ENCODE results near the gene SBK2. TPM values are rescaled to one million over a fixed set of nuclear protein-coding genes. Genes with fewer than 3 reads are reported as not detected.
A peak's percentile ranks its signal among the peaks of the same experiment; 100 is the strongest.
"Not testable (repeated sequence)": the region's sequence is repeated elsewhere in the genome, so short reads cannot be mapped to it uniquely, and the experiment has no call there.

Gene SBK2
- polyA plus RNA-seq (2013, experiment 1 of 2), result 1.2 TPM
- 1.6 TPM for polyA plus RNA-seq (2013, experiment 2 of 2)

DNA sequence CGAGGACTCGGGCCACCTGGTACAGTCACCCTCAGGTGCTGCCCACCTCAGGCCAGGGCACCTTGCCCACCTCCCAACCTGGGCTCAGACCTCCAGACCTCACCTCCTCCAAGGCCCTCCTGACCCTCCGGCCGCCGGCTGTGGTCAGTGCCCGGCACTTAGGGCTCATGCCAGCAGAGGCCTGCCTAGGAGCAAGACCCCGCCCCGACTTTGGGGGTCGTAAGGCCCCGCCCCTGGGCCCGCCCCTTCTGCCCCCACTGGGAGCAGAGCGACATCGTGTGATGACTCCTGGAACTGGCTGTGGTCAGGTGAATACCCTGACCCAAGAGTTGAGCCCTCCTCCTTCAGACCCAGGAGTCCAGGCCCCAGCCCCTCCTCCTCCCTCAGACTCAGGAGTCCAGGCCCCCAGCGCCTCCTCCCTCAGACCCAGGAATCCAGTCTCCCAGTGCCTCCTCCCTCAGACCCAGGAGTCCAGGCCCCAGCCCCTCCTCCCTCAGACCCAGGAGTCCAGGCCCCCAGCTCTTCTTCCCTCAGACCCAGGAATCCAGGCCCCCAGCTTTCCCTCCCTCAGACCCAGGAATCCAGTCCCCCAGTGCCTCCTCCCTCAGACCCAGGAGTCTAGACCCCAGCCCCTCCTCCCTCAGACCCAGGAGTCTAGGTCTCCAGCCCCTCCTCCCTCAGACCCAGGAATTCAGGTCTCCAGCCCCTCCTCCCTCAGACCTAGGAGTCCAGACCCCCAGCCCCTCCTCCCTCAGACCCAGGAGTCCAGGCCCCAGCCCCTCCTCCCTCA lies at the start of gene SBK2:
TSS of gene SBK2 (minus strand) at position 183 of the 790 bp plus-strand sequence. CDS start 839 bp downstream, outside the sequence.
- WGBS, result 27% methylated on average over 14 of the region's 14 CpGs
- Histone ChIP-seq H3K9ac (ENCODE audit: low read depth, low read length) (no peak within 1 kb of the TSS; the same call in 1 of the 2 replicates), H3K4me3 (ENCODE audit: low read length) (peak within 1 kb of the TSS; percentile 48), H3K9me3 (ENCODE audit: insufficient read depth, low read depth, low read length) (no peaks in the 10 kb centered on the region), H3K27ac (ENCODE audit: low read depth, low read length) (peak within 1 kb of the TSS; percentile 89; the same call in 1 of the 2 replicates), H3K4me1 (ENCODE audit: insufficient read depth, low read length) (peaks cover 6% of the 10 kb centered on the region; the same call in 1 of the 2 replicates), H3K27me3 (ENCODE audit: insufficient read depth, low read length) (no peaks in the 10 kb centered on the region), H3K36me3 (ENCODE audit: insufficient read depth, low read length) (no peaks in the 10 kb centered on the region)

DNA sequence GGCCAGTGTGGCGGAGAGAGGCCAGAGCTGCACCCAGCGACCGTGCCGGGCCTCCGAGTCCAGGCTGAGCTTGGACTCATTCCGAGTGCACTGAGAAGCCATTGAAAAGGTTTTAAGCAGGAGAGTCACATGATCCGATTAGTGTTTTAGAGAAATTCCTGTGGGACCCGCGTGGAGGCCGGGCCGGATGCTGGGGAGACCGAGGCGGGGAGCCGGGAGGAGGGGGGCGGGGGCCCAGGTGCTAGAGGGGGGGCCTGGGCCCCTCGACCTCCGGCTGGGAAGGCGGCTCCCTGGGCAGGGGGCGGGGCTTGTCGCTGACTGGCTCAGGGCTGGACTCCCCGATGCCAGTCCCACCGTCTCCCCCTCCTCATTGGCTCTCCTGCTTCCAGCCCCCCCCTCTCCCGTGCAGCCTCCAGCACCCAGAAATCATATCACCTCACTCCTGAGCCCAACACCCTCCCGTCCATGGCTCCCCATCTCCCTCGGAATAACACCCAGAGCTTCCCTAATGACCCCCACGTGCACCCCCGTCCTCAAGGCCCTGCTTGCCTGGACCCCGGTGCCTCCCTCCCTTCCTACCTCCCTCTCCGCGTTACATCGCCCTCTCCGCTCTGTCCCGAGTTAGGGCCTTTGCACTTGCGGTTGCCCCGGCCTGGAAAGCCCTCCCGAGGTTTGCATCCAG lies 48.9 kb upstream of the SBK2 start:
- H3K27me3 ChIP-seq (ENCODE audit: insufficient read depth, low read length), result no peaks in the 10 kb centered on the region
- H3K9ac ChIP-seq (ENCODE audit: low read depth, low read length), result peak overlapping the region; percentile 65
- 4% methylated on average over 36 of the region's 36 CpGs for WGBS
- H3K4me1 ChIP-seq (ENCODE audit: insufficient read depth, low read length), result peaks cover 8% of the 10 kb centered on the region; the same call in 1 of the 2 replicates
- H3K36me3 ChIP-seq (ENCODE audit: insufficient read depth, low read length), result no peaks in the 10 kb centered on the region
- no peaks in the 10 kb centered on the region for H3K9me3 ChIP-seq (ENCODE audit: insufficient read depth, low read depth, low read length)
- H3K4me3 ChIP-seq (ENCODE audit: low read length), result peak overlapping the region; percentile 65
- peak overlapping the region; percentile 62 for H3K27ac ChIP-seq (ENCODE audit: low read depth, low read length)

- no peak overlapping the region for H3K27ac ChIP-seq (ENCODE audit: low read depth, low read length)
- no peaks in the 10 kb centered on the region for H3K9me3 ChIP-seq (ENCODE audit: insufficient read depth, low read depth, low read length)
- no peak overlapping the region for H3K4me3 ChIP-seq (ENCODE audit: low read length)
- no peaks in the 10 kb centered on the region for H3K27me3 ChIP-seq (ENCODE audit: insufficient read depth, low read length)
- WGBS, result 93% methylated on average over 11 of the region's 11 CpGs
- H3K9ac ChIP-seq (ENCODE audit: low read depth, low read length), result no peak overlapping the region
- no peaks in the 10 kb centered on the region for H3K36me3 ChIP-seq (ENCODE audit: insufficient read depth, low read length)
- H3K4me1 ChIP-seq (ENCODE audit: insufficient read depth, low read length), result 0 out of 2 replicates have a peak, but pooled peaks cover 8% of the 10 kb centered on the region
Observed at GRCh38 chr19:55584871-55585270, 47.9 kb upstream of the SBK2 start.

- WGBS, result 84% methylated on average over 8 of the region's 8 CpGs
- not testable (repeated sequence) for H3K27me3 ChIP-seq (ENCODE audit: insufficient read depth, low read length); H3K27ac ChIP-seq (ENCODE audit: low read depth, low read length); H3K36me3 ChIP-seq (ENCODE audit: insufficient read depth, low read length); H3K4me1 ChIP-seq (ENCODE audit: insufficient read depth, low read length); H3K9ac ChIP-seq (ENCODE audit: low read depth, low read length); H3K4me3 ChIP-seq (ENCODE audit: low read length); H3K9me3 ChIP-seq (ENCODE audit: insufficient read depth, low read depth, low read length)
Observed at GRCh38 chr19:55583897-55584296, 47.0 kb upstream of the SBK2 start.

- H3K4me3 ChIP-seq (ENCODE audit: low read length); H3K27ac ChIP-seq (ENCODE audit: low read depth, low read length); H3K27me3 ChIP-seq (ENCODE audit: insufficient read depth, low read length); H3K4me1 ChIP-seq (ENCODE audit: insufficient read depth, low read length); H3K36me3 ChIP-seq (ENCODE audit: insufficient read depth, low read length); H3K9ac ChIP-seq (ENCODE audit: low read depth, low read length); H3K9me3 ChIP-seq (ENCODE audit: insufficient read depth, low read depth, low read length): not testable (repeated sequence)
- 89% methylated on average over 4 of the region's 4 CpGs for WGBS
Observed at GRCh38 chr19:55582284-55582683, 45.4 kb upstream of the SBK2 start.

DNA sequence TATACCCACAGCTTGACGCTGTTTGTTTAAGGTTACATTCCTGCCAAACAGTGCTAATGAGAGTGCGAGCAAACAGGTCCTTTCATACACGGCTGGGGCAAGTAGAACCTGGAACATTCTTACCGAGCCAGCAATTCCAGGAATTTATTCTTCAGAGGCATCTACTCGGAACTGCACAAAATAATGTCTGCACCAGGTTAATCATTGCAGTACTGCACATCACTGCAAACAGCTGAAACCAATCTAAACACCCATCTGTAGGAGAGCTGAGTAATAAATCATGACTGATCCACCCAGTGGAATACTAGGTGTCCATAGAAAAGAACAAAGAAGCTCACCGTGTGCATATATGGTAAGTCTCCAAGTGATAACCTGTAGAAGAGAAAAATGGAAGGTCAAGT lies 44.9 kb upstream of the SBK2 start:
- Histone ChIP-seq H3K27me3 (ENCODE audit: insufficient read depth, low read length) (no peaks in the 10 kb centered on the region), H3K9ac (ENCODE audit: low read depth, low read length) (no peak overlapping the region), H3K36me3 (ENCODE audit: insufficient read depth, low read length) (peaks cover 11% of the 10 kb centered on the region), H3K9me3 (ENCODE audit: insufficient read depth, low read depth, low read length) (no peaks in the 10 kb centered on the region), H3K4me3 (ENCODE audit: low read length) (no peak overlapping the region), H3K4me1 (ENCODE audit: insufficient read depth, low read length) (0 out of 2 replicates have a peak, but pooled peaks cover 8% of the 10 kb centered on the region), H3K27ac (ENCODE audit: low read depth, low read length) (no peak overlapping the region)
- WGBS, result 49% methylated on average over 6 of the region's 6 CpGs

GRCh38 chr19:55581145-55581822 lies 44.4 kb upstream of the SBK2 start:
- peak overlapping the region; percentile 76 for H3K4me3 ChIP-seq (ENCODE audit: low read length)
- no peak overlapping the region for H3K27ac ChIP-seq (ENCODE audit: low read depth, low read length)
- H3K9me3 ChIP-seq (ENCODE audit: insufficient read depth, low read depth, low read length), result no peaks in the 10 kb centered on the region
- 0 out of 2 replicates have a peak, but pooled peaks cover 8% of the 10 kb centered on the region for H3K4me1 ChIP-seq (ENCODE audit: insufficient read depth, low read length)
- peaks cover 15% of the 10 kb centered on the region for H3K36me3 ChIP-seq (ENCODE audit: insufficient read depth, low read length)
- H3K9ac ChIP-seq (ENCODE audit: low read depth, low read length), result no peak overlapping the region
- no peaks in the 10 kb centered on the region for H3K27me3 ChIP-seq (ENCODE audit: insufficient read depth, low read length)
- 37% methylated on average over 12 of the region's 12 CpGs for WGBS

- Histone ChIP-seq H3K27ac (ENCODE audit: low read depth, low read length) (peak within 1 kb of the TSS; percentile 90), H3K9ac (ENCODE audit: low read depth, low read length) (peak within 1 kb of the TSS; percentile 84), H3K4me3 (ENCODE audit: low read length) (peak within 1 kb of the TSS; percentile 76), H3K36me3 (ENCODE audit: insufficient read depth, low read length) (peaks cover 15% of the 10 kb centered on the region), H3K4me1 (ENCODE audit: insufficient read depth, low read length) (0 out of 2 replicates have a peak, but pooled peaks cover 4% of the 10 kb centered on the region), H3K27me3 (ENCODE audit: insufficient read depth, low read length) (no peaks in the 10 kb centered on the region), H3K9me3 (ENCODE audit: insufficient read depth, low read depth, low read length) (no peaks in the 10 kb centered on the region)
- WGBS, result 3% methylated on average over 18 of the region's 24 CpGs
Observed at GRCh38 chr19:55580628-55581144, 43.8 kb upstream of the SBK2 start, which contains the start of gene ZNF579. TSS of gene ZNF579 (minus strand) at chr19:55580848. CDS start at chr19:55579639, 1,209 bp downstream.

- Histone ChIP-seq H3K4me1 (ENCODE audit: insufficient read depth, low read length) (no peaks in the 10 kb centered on the region), H3K27ac (ENCODE audit: low read depth, low read length) (peak overlapping the region; percentile 90), H3K9ac (ENCODE audit: low read depth, low read length) (peak overlapping the region; percentile 84), H3K4me3 (ENCODE audit: low read length) (peak overlapping the region; percentile 76), H3K9me3 (ENCODE audit: insufficient read depth, low read depth, low read length) (no peaks in the 10 kb centered on the region), H3K36me3 (ENCODE audit: insufficient read depth, low read length) (peaks cover 15% of the 10 kb centered on the region), H3K27me3 (ENCODE audit: insufficient read depth, low read length) (no peaks in the 10 kb centered on the region)
- 15% methylated on average over 20 of the region's 20 CpGs for WGBS
Observed at GRCh38 chr19:55579766-55580621, 43.1 kb upstream of the SBK2 start.

All from HUES64 (cell line).